GM12878 (cell line): Measurements from ENCODE around the gene LETMD1. TPM values are rescaled to one million over a fixed set of nuclear protein-coding genes. Genes with fewer than 3 reads are reported as not detected.

Source experiments
- ATAC-seq: fragments of 200-7000 bp; cut with Tn5 transposase; 3 replicates; pipeline ENCODE4 v1.9.1; 2020; ENCODE audit warnings: mild to moderate bottlenecking, moderate library complexity
- BruUV-seq: library from RNA; stranded (reverse); fragments of 400-500 nt; replicated peaks from 2 replicates; lab custom pipeline; 2021; lab: Mats Ljungman, UMichigan
- CTCF ChIA-PET: fragments of 300-600 bp; sonication (Branson Sonifier 250); formaldehyde crosslinking; extraction: SDS; loops from one replicate; lab custom pipeline; 2021; ENCODE audit warnings: inconsistent platforms; lab: Yijun Ruan, JAX
- POLR2A ChIA-PET: fragments of 350-600 bp; formaldehyde crosslinking; extraction: SDS; loops from one replicate; lab custom pipeline; 2021; ENCODE audit warnings: inconsistent platforms; lab: Charles Lee
- RAD21 ChIA-PET: fragments of 300-600 bp; sonication (Branson Sonifier 250); formaldehyde crosslinking; loops from one replicate; lab custom pipeline; 2023; ENCODE audit warnings: antibody characterized with exemption; ENCODE audit not compliant: unreplicated experiment; lab: Charles Lee
- SMC1A ChIA-PET: fragments of 300-600 bp; sonication (Branson Sonifier 250); formaldehyde crosslinking; loops from one replicate; lab custom pipeline; 2023; ENCODE audit not compliant: unreplicated experiment, uncharacterized antibody; lab: Charles Lee
- DNase-seq: peaks from one replicate; pipeline ENCODE4 v3.0.0-alpha.2; 2011; ENCODE audit warnings: low read depth, low spot score
- FAIRE-seq: peaks from 3 replicates; lab custom pipeline; 2011; peaks lifted over from hg19 to GRCh38; lab: Jason Lieb, UNC
- H2AFZ ChIP-seq: 2 replicates; pipeline ENCODE4 v1.6.0; 2011; ENCODE audit warnings: low read depth, low read length, control low read depth; ENCODE audit not compliant: control insufficient read depth
- H3K27ac ChIP-seq: 2 replicates; pipeline ENCODE4 v1.5.1; 2011; ENCODE audit warnings: control low read depth; ENCODE audit not compliant: control insufficient read depth, insufficient read depth
- H3K27me3 ChIP-seq, 2 experiments: replicated peaks in 1 of 2; 2 replicates each; pipeline versions ENCODE4 v1.6.0 to v1.6.1; 2011; ENCODE audit warnings: low read length in 1 of 2; ENCODE audit not compliant: control insufficient read depth in 2 of 2, insufficient read depth in 2 of 2
- H3K36me3 ChIP-seq, 2 experiments: 2 replicates each; pipeline ENCODE4 v1.5.1; 2011; ENCODE audit warnings: low read length in 1 of 2; ENCODE audit not compliant: control insufficient read depth in 2 of 2, insufficient read depth in 2 of 2
- H3K4me1 ChIP-seq: 2 replicates; pipeline ENCODE4 v1.6.1; 2011; ENCODE audit warnings: mild to moderate bottlenecking, low read length, moderate library complexity, mixed read lengths; ENCODE audit not compliant: control insufficient read depth, insufficient read depth
- H3K4me2 ChIP-seq: 2 replicates; pipeline ENCODE4 v1.6.0; 2011; ENCODE audit warnings: control low read depth; ENCODE audit not compliant: control insufficient read depth, insufficient read depth
- H3K4me3 ChIP-seq: fragments of 200-600 bp; sonication (generic); 2 replicates; pipeline ENCODE4 v1.5.1; 2016
- H3K79me2 ChIP-seq: 2 replicates; pipeline ENCODE4 v1.6.0; 2011; ENCODE audit warnings: low read length; ENCODE audit not compliant: control insufficient read depth, insufficient read depth
- H3K9ac ChIP-seq: 2 replicates; pipeline ENCODE4 v1.8.0; 2011; ENCODE audit warnings: low read length, control low read depth, mixed read lengths; ENCODE audit not compliant: control insufficient read depth, insufficient read depth
- H3K9me3 ChIP-seq: replicated peaks from 3 replicates; pipeline ENCODE4 v1.5.1; 2011; ENCODE audit warnings: mild to moderate bottlenecking, low read length; ENCODE audit not compliant: control insufficient read depth, insufficient read depth
- H4K20me1 ChIP-seq: 2 replicates; pipeline ENCODE4 v1.6.0; 2011; ENCODE audit not compliant: control insufficient read depth, insufficient read depth
- DPF2 ChIP-seq: fragments of 450-650 bp; IDR thresholded peaks from 2 replicates; pipeline ENCODE4 v1.6.1; 2017; ENCODE audit warnings: mild to moderate bottlenecking
- JUNB ChIP-seq: IDR thresholded peaks from 2 replicates; pipeline ENCODE4 v1.6.1; 2016; ENCODE audit warnings: antibody characterized with exemption, mild to moderate bottlenecking
- JUND ChIP-seq: IDR thresholded peaks from 2 replicates; pipeline ENCODE4 v1.6.1; 2012; ENCODE audit warnings: low read depth, mild to moderate bottlenecking, low read length, improper control_type of control experiment, moderate library complexity
- MTA3 ChIP-seq: IDR thresholded peaks from 2 replicates; pipeline ENCODE4 v1.6.1; 2012; ENCODE audit warnings: low read length, inconsistent platforms, borderline replicate concordance
- PAX5 ChIP-seq: IDR thresholded peaks from 2 replicates; pipeline ENCODE4 v1.6.1; 2011; ENCODE audit warnings: low read depth, low read length, borderline replicate concordance
- POLR2AphosphoS5 ChIP-seq: IDR thresholded peaks from 2 replicates; pipeline ENCODE4 v1.6.1; 2011; ENCODE audit warnings: mild to moderate bottlenecking, low read length, inconsistent platforms
- RAD21 ChIP-seq: IDR thresholded peaks from 2 replicates; pipeline ENCODE4 v1.6.1; 2011; ENCODE audit warnings: mild to moderate bottlenecking, low read depth, low read length, moderate library complexity; ENCODE audit not compliant: insufficient read depth
- RELA ChIP-seq: fragments of 450-650 bp; IDR thresholded peaks from 2 replicates; pipeline ENCODE4 v1.8.0; 2014; ENCODE audit warnings: borderline replicate concordance; ENCODE audit not compliant: partially characterized antibody
- SREBF1 ChIP-seq: IDR thresholded peaks from 2 replicates; pipeline ENCODE4 v1.6.1; 2012; ENCODE audit warnings: mild to moderate bottlenecking, low read length
- ZNF24 ChIP-seq: fragments of 450-650 bp; IDR thresholded peaks from 2 replicates; pipeline ENCODE4 v1.6.1; 2017; ENCODE audit warnings: antibody characterized with exemption, mild to moderate bottlenecking
- WGBS: methylation state at CpG from one replicate; pipeline ENCODE4 v1.1.6; 2016; ENCODE audit warnings: low lambda C conversion rate; ENCODE audit not compliant: insufficient replicate concordance, insufficient coverage; ENCODE audit errors: missing lambda C conversion rate; 5-methylcytosine and 5-hydroxymethylcytosine counted together
- in situ Hi-C: fragments of 300-500 bp; cut with MboI; formaldehyde crosslinking; loops from 9 replicates; pipeline ENCODE4 v1.14.3; 2018; ENCODE audit warnings: mixed read lengths
- intact Hi-C: fragments of 100-400 bp; cut with micrococcal nuclease; formaldehyde crosslinking; loops from one replicate; pipeline ENCODE4 v1.14.2; 2022; ENCODE audit not compliant: unreplicated experiment
- polyA plus RNA-seq, 11 experiments: library from polyadenylated mRNA; depleted of rRNA in 4 of 11; unstranded in 6 of 11; stranded (reverse) in 5 of 11; fragments of >200 nt; fragmentation: Nextera tagmentation in 4 of 11; fragmentation: Illumina TruSeq in 1 of 11; extraction: Ambion mirVana in 4 of 11; extraction: Trizol in 1 of 11; gene quantifications; 1 replicate in 1 of 11; 2 replicates in 10 of 11; pipeline versions ENCODE4 v1.2.1 to v1.2.3, GENCODE V29; 2011 to 2016; ENCODE audit warnings: inconsistent platforms in 2 of 11, missing spikeins in 2 of 11, low read depth in 1 of 11
- total RNA-seq, 4 experiments: library from RNA; depleted of rRNA in 3 of 4; stranded (reverse); fragments of >200 nt in 3 of 4; fragmentation: Illumina TruSeq in 1 of 4; extraction: Trizol in 1 of 4; gene quantifications; 2 replicates each; pipeline versions ENCODE4 v1.2.1 to v1.2.3, GENCODE V29; 2013 to 2021
- TF ChIP-seq, protein P1 (sequence below): fragments of 450-650 bp; IDR thresholded peaks from 2 replicates; pipeline ENCODE4 v1.6.1; 2016; ENCODE audit warnings: mild to moderate bottlenecking, moderate library complexity, borderline replicate concordance
- TF ChIP-seq, protein P2 (sequence below): IDR thresholded peaks from 2 replicates; pipeline ENCODE4 v1.6.1; 2012; ENCODE audit warnings: low read length, inconsistent platforms
- TF ChIP-seq, protein P3 (sequence below): fragments of 450-650 bp; IDR thresholded peaks from 2 replicates; pipeline ENCODE4 v1.6.1; 2017; ENCODE audit warnings: mild to moderate bottlenecking, low read depth, inconsistent platforms; ENCODE audit not compliant: poor library complexity, severe bottlenecking
- TF ChIP-seq, protein P4 (sequence below): fragments of 150-350 bp; IDR thresholded peaks from 2 replicates; pipeline ENCODE4 v1.6.1; 2016; ENCODE audit warnings: low read depth, low read length

Gene LETMD1
- total and polyA plus RNA-seq, 10 of the 15 experiments (the other 5 are each of a cell fraction or from before 2014, with no cell fraction given): 30.3 to 116 (median 51.5) TPM

DNA sequence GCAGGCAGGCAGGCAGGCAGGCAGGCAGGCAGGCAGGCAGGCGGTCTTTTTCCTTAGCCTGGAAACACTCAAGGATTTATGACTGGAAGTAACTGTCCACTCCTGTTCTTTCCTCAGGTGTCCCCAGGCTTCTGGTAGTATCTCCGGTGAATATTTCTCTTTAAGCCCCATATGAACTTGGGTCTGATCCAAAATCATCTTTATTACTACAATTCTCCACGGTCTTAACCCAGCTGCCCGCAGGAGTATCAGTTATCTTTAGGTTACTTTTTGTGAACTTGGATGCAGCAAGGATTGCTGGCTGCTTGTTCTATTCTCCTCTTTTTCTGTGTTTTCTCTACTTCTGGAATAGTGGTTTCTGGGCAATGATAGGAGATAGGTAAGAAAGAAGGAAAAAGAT is 32.0 kb downstream of the LETMD1 start:
- no peaks in the 10 kb centered on the region for H3K9me3 ChIP-seq
- H3K9ac ChIP-seq: no peak overlapping the region
- H3K4me2 ChIP-seq: no peak overlapping the region
- CTCF ChIA-PET: interaction anchor here (0.7 to 1.3 kb wide), 2 partner anchors 163 to 261 kb away, joined by 3 to 4 read pairs; no protein-coding TSS in a partner anchor
- in situ Hi-C loops: no loop called here
- no peak for FAIRE-seq
- POLR2A ChIA-PET: interaction anchor here (0.6 to 0.7 kb wide), 4 partner anchors 85 to 1860 kb away, joined by 3 to 4 read pairs (median 3); partner anchors contain the start of gene POU6F1
- no peak for ATAC-seq
- no peaks in the 10 kb centered on the region for H3K36me3 ChIP-seq
- H3K4me1 ChIP-seq: no peaks in the 10 kb centered on the region
- no TSS peak for BruUV-seq
- no peaks in the 10 kb centered on the region for H4K20me1 ChIP-seq
- intact Hi-C loops: no loop called here
- SMC1A ChIA-PET: no interaction called here
- WGBS: 100% methylated on average over 4 of the region's 4 CpGs
- no peak overlapping the region for H3K27ac ChIP-seq
- H3K4me3 ChIP-seq: no peak overlapping the region
- H3K79me2 ChIP-seq: no peaks in the 10 kb centered on the region; the same call in 1 of the 2 replicates
- RAD21 ChIA-PET: no interaction called here
- H2AFZ ChIP-seq: no peak overlapping the region
- DNase-seq: no peak
- no peaks in the 10 kb centered on the region for H3K27me3 ChIP-seq
- TF ChIP-seq JUND: no peak
- TF ChIP-seq RELA: no peak
- TF ChIP-seq SREBF1: no peak
- TF ChIP-seq POLR2AphosphoS5: no peak
- TF ChIP-seq, protein P1, sequence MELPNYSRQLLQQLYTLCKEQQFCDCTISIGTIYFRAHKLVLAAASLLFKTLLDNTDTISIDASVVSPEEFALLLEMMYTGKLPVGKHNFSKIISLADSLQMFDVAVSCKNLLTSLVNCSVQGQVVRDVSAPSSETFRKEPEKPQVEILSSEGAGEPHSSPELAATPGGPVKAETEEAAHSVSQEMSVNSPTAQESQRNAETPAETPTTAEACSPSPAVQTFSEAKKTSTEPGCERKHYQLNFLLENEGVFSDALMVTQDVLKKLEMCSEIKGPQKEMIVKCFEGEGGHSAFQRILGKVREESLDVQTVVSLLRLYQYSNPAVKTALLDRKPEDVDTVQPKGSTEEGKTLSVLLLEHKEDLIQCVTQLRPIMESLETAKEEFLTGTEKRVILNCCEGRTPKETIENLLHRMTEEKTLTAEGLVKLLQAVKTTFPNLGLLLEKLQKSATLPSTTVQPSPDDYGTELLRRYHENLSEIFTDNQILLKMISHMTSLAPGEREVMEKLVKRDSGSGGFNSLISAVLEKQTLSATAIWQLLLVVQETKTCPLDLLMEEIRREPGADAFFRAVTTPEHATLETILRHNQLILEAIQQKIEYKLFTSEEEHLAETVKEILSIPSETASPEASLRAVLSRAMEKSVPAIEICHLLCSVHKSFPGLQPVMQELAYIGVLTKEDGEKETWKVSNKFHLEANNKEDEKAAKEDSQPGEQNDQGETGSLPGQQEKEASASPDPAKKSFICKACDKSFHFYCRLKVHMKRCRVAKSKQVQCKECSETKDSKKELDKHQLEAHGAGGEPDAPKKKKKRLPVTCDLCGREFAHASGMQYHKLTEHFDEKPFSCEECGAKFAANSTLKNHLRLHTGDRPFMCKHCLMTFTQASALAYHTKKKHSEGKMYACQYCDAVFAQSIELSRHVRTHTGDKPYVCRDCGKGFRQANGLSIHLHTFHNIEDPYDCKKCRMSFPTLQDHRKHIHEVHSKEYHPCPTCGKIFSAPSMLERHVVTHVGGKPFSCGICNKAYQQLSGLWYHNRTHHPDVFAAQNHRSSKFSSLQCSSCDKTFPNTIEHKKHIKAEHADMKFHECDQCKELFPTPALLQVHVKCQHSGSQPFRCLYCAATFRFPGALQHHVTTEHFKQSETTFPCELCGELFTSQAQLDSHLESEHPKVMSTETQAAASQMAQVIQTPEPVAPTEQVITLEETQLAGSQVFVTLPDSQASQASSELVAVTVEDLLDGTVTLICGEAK: no peak
- TF ChIP-seq ZNF24: no peak
- TF ChIP-seq, protein P2, sequence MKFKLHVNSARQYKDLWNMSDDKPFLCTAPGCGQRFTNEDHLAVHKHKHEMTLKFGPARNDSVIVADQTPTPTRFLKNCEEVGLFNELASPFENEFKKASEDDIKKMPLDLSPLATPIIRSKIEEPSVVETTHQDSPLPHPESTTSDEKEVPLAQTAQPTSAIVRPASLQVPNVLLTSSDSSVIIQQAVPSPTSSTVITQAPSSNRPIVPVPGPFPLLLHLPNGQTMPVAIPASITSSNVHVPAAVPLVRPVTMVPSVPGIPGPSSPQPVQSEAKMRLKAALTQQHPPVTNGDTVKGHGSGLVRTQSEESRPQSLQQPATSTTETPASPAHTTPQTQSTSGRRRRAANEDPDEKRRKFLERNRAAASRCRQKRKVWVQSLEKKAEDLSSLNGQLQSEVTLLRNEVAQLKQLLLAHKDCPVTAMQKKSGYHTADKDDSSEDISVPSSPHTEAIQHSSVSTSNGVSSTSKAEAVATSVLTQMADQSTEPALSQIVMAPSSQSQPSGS: no peak
- TF ChIP-seq DPF2: no peak
- TF ChIP-seq MTA3: no peak
- no peak for TF ChIP-seq PAX5
- TF ChIP-seq RAD21: no peak
- TF ChIP-seq, protein P3, sequence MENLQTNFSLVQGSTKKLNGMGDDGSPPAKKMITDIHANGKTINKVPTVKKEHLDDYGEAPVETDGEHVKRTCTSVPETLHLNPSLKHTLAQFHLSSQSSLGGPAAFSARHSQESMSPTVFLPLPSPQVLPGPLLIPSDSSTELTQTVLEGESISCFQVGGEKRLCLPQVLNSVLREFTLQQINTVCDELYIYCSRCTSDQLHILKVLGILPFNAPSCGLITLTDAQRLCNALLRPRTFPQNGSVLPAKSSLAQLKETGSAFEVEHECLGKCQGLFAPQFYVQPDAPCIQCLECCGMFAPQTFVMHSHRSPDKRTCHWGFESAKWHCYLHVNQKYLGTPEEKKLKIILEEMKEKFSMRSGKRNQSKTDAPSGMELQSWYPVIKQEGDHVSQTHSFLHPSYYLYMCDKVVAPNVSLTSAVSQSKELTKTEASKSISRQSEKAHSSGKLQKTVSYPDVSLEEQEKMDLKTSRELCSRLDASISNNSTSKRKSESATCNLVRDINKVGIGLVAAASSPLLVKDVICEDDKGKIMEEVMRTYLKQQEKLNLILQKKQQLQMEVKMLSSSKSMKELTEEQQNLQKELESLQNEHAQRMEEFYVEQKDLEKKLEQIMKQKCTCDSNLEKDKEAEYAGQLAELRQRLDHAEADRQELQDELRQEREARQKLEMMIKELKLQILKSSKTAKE: no peak
- TF ChIP-seq, protein P4, sequence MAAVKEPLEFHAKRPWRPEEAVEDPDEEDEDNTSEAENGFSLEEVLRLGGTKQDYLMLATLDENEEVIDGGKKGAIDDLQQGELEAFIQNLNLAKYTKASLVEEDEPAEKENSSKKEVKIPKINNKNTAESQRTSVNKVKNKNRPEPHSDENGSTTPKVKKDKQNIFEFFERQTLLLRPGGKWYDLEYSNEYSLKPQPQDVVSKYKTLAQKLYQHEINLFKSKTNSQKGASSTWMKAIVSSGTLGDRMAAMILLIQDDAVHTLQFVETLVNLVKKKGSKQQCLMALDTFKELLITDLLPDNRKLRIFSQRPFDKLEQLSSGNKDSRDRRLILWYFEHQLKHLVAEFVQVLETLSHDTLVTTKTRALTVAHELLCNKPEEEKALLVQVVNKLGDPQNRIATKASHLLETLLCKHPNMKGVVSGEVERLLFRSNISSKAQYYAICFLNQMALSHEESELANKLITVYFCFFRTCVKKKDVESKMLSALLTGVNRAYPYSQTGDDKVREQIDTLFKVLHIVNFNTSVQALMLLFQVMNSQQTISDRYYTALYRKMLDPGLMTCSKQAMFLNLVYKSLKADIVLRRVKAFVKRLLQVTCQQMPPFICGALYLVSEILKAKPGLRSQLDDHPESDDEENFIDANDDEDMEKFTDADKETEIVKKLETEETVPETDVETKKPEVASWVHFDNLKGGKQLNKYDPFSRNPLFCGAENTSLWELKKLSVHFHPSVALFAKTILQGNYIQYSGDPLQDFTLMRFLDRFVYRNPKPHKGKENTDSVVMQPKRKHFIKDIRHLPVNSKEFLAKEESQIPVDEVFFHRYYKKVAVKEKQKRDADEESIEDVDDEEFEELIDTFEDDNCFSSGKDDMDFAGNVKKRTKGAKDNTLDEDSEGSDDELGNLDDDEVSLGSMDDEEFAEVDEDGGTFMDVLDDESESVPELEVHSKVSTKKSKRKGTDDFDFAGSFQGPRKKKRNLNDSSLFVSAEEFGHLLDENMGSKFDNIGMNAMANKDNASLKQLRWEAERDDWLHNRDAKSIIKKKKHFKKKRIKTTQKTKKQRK: no peak
- TF ChIP-seq JUNB: no peak
